Stomach (tissue), 9 donors: Measurements from ENCODE around the gene GMDS. TPM values are rescaled to one million over a fixed set of nuclear protein-coding genes. Genes with fewer than 3 reads are reported as not detected.

ENCODE experiments used
- DNase-seq, 2 donors: peaks; one replicate each; pipeline versions ENCODE4 v3.0.0 to v3.0.0-alpha.2; 2013 to 2019
- H3K27ac ChIP-seq, 5 donors: fragments of 200-600 bp in 4 of 5; sonication (generic) in 4 of 5; one replicate each; pipeline ENCODE4 v1.5.1; 2013 to 2019; ENCODE audit warnings: mild to moderate bottlenecking in 1 of 5, moderate library complexity in 1 of 5
- H3K27me3 ChIP-seq, 3 donors: fragments of 200-600 bp; sonication (generic); one replicate each; pipeline ENCODE4 v1.5.1; 2017 to 2019; ENCODE audit warnings: mixed run types in 1 of 3
- H3K36me3 ChIP-seq, 4 donors: fragments of 200-600 bp; sonication (generic); 1 replicate in 3 of 4; 2 replicates in 1 of 4; pipeline ENCODE4 v1.5.1; 2016 to 2019
- H3K4me1 ChIP-seq, 4 donors: fragments of 200-600 bp; sonication (generic); one replicate each; pipeline ENCODE4 v1.5.1; 2016 to 2019
- H3K4me3 ChIP-seq, 4 donors: fragments of 200-600 bp; sonication (generic) in 3 of 4; one replicate each; pipeline ENCODE4 v1.5.1; 2016 to 2019; ENCODE audit warnings: mild to moderate bottlenecking in 1 of 4
- H3K9me3 ChIP-seq, 4 donors: fragments of 200-600 bp; sonication (generic); one replicate each; pipeline ENCODE4 v1.5.1; 2016 to 2019
- EP300 ChIP-seq: sonication (generic); formaldehyde crosslinking; IDR thresholded peaks from one replicate; pipeline ENCODE4 v1.6.1; 2017; ENCODE audit warnings: antibody characterized with exemption
- POLR2A ChIP-seq, 4 donors: fragments of 450-650 bp; IDR thresholded peaks; one replicate each; pipeline ENCODE4 v1.6.1; 2016; ENCODE audit warnings: antibody characterized with exemption in 4 of 4, control low read depth in 2 of 4, mild to moderate bottlenecking in 1 of 4, moderate library complexity in 1 of 4
- POLR2AphosphoS5 ChIP-seq, 3 donors: sonication (generic); formaldehyde crosslinking; IDR thresholded peaks; one replicate each; pipeline ENCODE4 v1.6.1; 2016; ENCODE audit warnings: antibody characterized with exemption in 3 of 3
- WGBS, 5 donors: extraction: QIAGEN DNeasy Blood & Tissue Kit in 3 of 5; methylation state at CpG; one replicate each; pipeline versions ENCODE4 v1.1.5 to v1.1.7; 2013 to 2018; 5-methylcytosine and 5-hydroxymethylcytosine counted together
- intact Hi-C: fragments of 100-400 bp; cut with DNase I; formaldehyde crosslinking; loops from one replicate; pipeline ENCODE4 v1.15.1; 2023; ENCODE audit warnings: low total_unique reads
- polyA plus RNA-seq, 3 donors: library from polyadenylated mRNA; stranded (reverse); fragments of 200-250 nt; gene quantifications; one replicate each; pipeline ENCODE4 v1.2.3, GENCODE V29; 2013
- total RNA-seq, 5 donors: library from RNA; depleted of rRNA; stranded (reverse); fragments of >200 nt; gene quantifications; one replicate each; pipeline versions ENCODE4 v1.1.0 to v1.2.3, GENCODE V29; 2014 to 2016
- TF ChIP-seq, protein P1 (sequence below), 7 experiments: fragments of 450-650 bp in 4 of 7; fragments of 200-600 bp in 3 of 7; sonication (generic) in 3 of 7; IDR thresholded peaks; one replicate each; pipeline ENCODE4 v1.5.1; 2016 to 2019; ENCODE audit warnings: antibody characterized with exemption in 7 of 7, control low read depth in 2 of 7, mild to moderate bottlenecking in 1 of 7
- donor health status: healthy with polysubstance abuse.
- donor health status: Bipolar disorder and iron deficiency.
- donor health status: healthy.

GMDS gene
- total and polyA plus RNA-seq, 8 donors, result 83.7 to 262 (median 121) TPM

DNA sequence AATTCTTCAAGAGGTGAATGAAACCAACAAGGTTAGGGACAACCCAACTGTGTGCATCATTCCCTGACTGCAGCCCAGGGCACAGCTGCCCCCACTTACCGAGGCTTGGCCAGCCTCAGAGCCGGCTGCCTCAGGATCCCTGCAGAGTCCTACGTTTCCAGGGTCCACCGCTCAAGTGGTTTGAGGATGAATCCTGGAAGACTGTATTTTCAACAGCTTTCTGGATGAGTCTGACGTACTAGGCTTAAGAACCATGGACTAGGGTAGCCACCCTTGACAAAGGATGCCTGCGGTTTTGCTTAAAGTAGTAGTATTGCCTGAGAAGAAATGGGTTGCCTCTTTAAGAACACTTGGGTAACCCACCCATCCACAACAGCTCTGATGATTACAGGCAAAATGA is 534.3 kb downstream of the GMDS start:
- TF ChIP-seq EP300 (no peak), POLR2A (IDR thresholded peaks at IDR 0.05) (no peak), POLR2AphosphoS5 (IDR thresholded peaks at IDR 0.05) (no peak)
- TF ChIP-seq, protein P1, sequence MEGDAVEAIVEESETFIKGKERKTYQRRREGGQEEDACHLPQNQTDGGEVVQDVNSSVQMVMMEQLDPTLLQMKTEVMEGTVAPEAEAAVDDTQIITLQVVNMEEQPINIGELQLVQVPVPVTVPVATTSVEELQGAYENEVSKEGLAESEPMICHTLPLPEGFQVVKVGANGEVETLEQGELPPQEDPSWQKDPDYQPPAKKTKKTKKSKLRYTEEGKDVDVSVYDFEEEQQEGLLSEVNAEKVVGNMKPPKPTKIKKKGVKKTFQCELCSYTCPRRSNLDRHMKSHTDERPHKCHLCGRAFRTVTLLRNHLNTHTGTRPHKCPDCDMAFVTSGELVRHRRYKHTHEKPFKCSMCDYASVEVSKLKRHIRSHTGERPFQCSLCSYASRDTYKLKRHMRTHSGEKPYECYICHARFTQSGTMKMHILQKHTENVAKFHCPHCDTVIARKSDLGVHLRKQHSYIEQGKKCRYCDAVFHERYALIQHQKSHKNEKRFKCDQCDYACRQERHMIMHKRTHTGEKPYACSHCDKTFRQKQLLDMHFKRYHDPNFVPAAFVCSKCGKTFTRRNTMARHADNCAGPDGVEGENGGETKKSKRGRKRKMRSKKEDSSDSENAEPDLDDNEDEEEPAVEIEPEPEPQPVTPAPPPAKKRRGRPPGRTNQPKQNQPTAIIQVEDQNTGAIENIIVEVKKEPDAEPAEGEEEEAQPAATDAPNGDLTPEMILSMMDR (IDR thresholded peaks at IDR 0.05), result no peak
- Histone ChIP-seq H3K27ac (no peak overlapping the region), H3K9me3 (no peaks in the 10 kb centered on the region), H3K27me3 (no peaks in the 10 kb centered on the region), H3K4me3 (no peak overlapping the region), H3K36me3 (peaks cover 0 to 30% (median 4%) of the 10 kb centered on the region in 4 donors), H3K4me1 (no peaks in the 10 kb centered on the region)
- intact Hi-C loops, result no loop called here
- 79 to 98% (median 90%) methylated on average over 5 to 6 of the region's 6 CpGs for WGBS, 5 donors
- no peak for DNase-seq

DNA sequence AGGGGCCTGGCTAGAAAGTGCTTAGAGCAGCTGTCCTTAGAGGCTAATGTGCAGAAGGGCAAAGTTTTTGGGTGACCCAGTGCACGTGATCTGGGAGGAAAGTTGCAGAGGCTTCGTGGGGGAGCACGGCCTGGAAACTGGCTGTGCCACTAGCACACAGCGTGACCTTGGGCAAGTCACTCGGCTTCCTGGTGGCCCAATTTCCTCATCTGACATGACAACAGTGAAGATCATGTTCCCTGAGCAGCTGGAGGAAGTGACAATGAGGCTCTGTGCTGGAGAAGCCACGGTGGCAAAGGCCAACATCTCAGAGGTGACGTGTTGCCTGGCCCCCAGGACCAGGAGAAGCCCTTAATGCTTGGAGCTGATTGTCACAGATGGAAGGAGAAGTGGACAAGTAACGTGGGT is 536.2 kb downstream of the GMDS start:
- Histone ChIP-seq H3K4me3 (no peak overlapping the region), H3K9me3 (no peaks in the 10 kb centered on the region), H3K4me1 (no peaks in the 10 kb centered on the region), H3K27ac (peak overlapping the region in 1 of 5 donors; percentile 14), H3K36me3 (peaks cover 0 to 25% (median 2%) of the 10 kb centered on the region in 4 donors), H3K27me3 (no peaks in the 10 kb centered on the region)
- TF ChIP-seq, protein P1 (IDR thresholded peaks at IDR 0.05), result no peak
- TF ChIP-seq POLR2AphosphoS5 (IDR thresholded peaks at IDR 0.05) (no peak), POLR2A (IDR thresholded peaks at IDR 0.05) (no peak)
- intact Hi-C loops, result no loop called here
- DNase-seq, result no peak
- WGBS, 5 donors, result 76 to 89% (median 86%) methylated on average over 8 of the region's 8 CpGs

DNA sequence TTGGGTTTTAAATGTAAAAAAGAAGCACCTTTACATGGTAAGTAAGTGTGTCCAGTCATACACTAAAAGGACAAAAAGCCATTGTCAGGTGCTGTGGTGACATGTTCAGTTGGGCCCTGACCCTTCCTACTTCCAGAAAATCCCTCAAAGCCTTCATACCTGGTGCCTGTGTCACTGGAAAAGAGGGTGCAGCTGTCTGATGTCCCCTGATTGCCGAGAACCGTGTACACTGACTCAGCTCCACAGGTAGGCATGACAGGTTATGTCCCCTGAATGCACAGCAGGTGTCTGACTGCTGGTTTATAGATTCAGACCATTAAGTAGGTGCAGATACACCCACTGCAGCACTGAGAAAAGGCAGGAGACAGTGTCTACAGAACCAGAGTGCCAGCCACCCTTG is 536.6 kb downstream of the GMDS start:
- Histone ChIP-seq H3K4me1 (no peaks in the 10 kb centered on the region), H3K27me3 (no peaks in the 10 kb centered on the region), H3K36me3 (peaks cover 0 to 25% (median 2%) of the 10 kb centered on the region in 4 donors), H3K9me3 (no peaks in the 10 kb centered on the region), H3K27ac (no peak overlapping the region), H3K4me3 (no peak overlapping the region)
- no peak for DNase-seq
- intact Hi-C loops, result no loop called here
- no peak for TF ChIP-seq EP300
- TF ChIP-seq, protein P1 (IDR thresholded peaks at IDR 0.05), result no peak
- no peak for TF ChIP-seq POLR2A (IDR thresholded peaks at IDR 0.05)
- WGBS, 5 donors, result 89 to 100% (median 95%) methylated on average over 2 of the region's 2 CpGs

DNA sequence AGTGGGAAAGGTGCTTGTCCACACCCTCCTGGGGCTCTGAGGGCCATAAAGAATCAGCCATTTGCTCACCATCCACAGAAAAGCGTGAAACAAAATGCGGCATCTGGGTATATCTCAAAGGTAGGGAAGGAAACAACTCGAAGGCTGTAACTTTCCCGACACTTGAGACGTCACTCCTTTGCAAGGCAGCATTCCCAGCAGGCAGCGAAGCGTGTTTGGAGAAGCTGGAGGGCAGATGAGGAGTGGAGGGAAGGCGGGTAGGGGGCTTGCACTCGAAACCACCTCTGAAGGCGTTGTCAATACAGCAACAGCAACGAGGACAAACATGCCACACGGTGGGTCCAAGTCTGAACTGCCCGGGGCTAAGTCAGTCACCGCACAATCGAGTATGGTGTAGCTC is 537.3 kb downstream of the GMDS start:
- TF ChIP-seq, protein P1 (IDR thresholded peaks at IDR 0.05), result no peak
- TF ChIP-seq POLR2A (IDR thresholded peaks at IDR 0.05) (no peak), EP300 (no peak), POLR2AphosphoS5 (IDR thresholded peaks at IDR 0.05) (no peak)
- no peak for DNase-seq
- intact Hi-C loops, result no loop called here
- no peaks in the 10 kb centered on the region for H3K4me1 ChIP-seq
- H3K27ac ChIP-seq, result no peak overlapping the region
- 85 to 89% (median 88%) methylated on average over 15 of the region's 15 CpGs for WGBS, 5 donors
- no peaks in the 10 kb centered on the region for H3K9me3 ChIP-seq
- H3K36me3 ChIP-seq, result peaks cover 0 to 20% (median 2%) of the 10 kb centered on the region in 4 donors
- no peak overlapping the region for H3K4me3 ChIP-seq
- no peaks in the 10 kb centered on the region for H3K27me3 ChIP-seq
